GOT3 (cell line): ENCODE data around the gene AP2B1.
"Not testable (repeated sequence)": the region's sequence is repeated elsewhere in the genome, so short reads cannot be mapped to it uniquely, and the experiment has no call there.

Experiments
- DNase-seq: peaks from one replicate; lab custom pipeline; 2025; ENCODE audit warnings: mixed read lengths; lab: John Stamatoyannopoulos, UW

The AP2B1 gene

GRCh38 chr17:35748979-35749378, 161.9 kb downstream of the AP2B1 start:
- no peak for DNase-seq

- no peak for DNase-seq
Measured at GRCh38 chr17:35749560-35750412, 162.7 kb downstream of the AP2B1 start.

GRCh38 chr17:35750526-35751395, 163.6 kb downstream of the AP2B1 start:
- no peak for DNase-seq

GRCh38 chr17:35751541-35751940, 164.4 kb downstream of the AP2B1 start:
- DNase-seq: not testable (repeated sequence)

GRCh38 chr17:35752471-35752870, 165.3 kb downstream of the AP2B1 start:
- DNase-seq: no peak

- DNase-seq: no peak
Measured at GRCh38 chr17:35752945-35753764, 166.0 kb downstream of the AP2B1 start, which contains the start of gene GAS2L2. TSS of gene GAS2L2 (minus strand) at chr17:35753239. CDS start at chr17:35752850, 389 bp downstream.

GRCh38 chr17:35757243-35757642, 170.1 kb downstream of the AP2B1 start:
- no peak for DNase-seq

- no peak for DNase-seq
Measured at GRCh38 chr17:35760587-35760986, 173.5 kb downstream of the AP2B1 start, which contains the start of gene C17orf50. TSS of gene C17orf50 (plus strand) at chr17:35760887. CDS start at chr17:35760942, 55 bp downstream.

GRCh38 chr17:35761601-35762000, 174.5 kb downstream of the AP2B1 start:
- no peak for DNase-seq

GRCh38 chr17:35763767-35764122, 176.6 kb downstream of the AP2B1 start:
- DNase-seq: no peak

GRCh38 chr17:35764123-35764991, 177.2 kb downstream of the AP2B1 start:
- DNase-seq: peak; percentile 70

- DNase-seq: no peak
Measured at GRCh38 chr17:35765086-35765710, 178.1 kb downstream of the AP2B1 start.

GRCh38 chr17:35765756-35766488, 178.8 kb downstream of the AP2B1 start:
- no peak for DNase-seq

GRCh38 chr17:35766489-35766877, 179.4 kb downstream of the AP2B1 start:
- no peak for DNase-seq

GRCh38 chr17:35766903-35767510, 179.9 kb downstream of the AP2B1 start:
- DNase-seq: no peak

GRCh38 chr17:35768797-35769196, 181.7 kb downstream of the AP2B1 start:
- DNase-seq: no peak

- DNase-seq: no peak
Measured at GRCh38 chr17:35769895-35770486, 182.9 kb downstream of the AP2B1 start.

GRCh38 chr17:35773129-35773528, 186.0 kb downstream of the AP2B1 start:
- no peak for DNase-seq
